Measurements from ENCODE around the gene EN2.
"Not testable (repeated sequence)": the region's sequence is repeated elsewhere in the genome, so short reads cannot be mapped to it uniquely, and the experiment has no call there.

Gene EN2

DNA sequence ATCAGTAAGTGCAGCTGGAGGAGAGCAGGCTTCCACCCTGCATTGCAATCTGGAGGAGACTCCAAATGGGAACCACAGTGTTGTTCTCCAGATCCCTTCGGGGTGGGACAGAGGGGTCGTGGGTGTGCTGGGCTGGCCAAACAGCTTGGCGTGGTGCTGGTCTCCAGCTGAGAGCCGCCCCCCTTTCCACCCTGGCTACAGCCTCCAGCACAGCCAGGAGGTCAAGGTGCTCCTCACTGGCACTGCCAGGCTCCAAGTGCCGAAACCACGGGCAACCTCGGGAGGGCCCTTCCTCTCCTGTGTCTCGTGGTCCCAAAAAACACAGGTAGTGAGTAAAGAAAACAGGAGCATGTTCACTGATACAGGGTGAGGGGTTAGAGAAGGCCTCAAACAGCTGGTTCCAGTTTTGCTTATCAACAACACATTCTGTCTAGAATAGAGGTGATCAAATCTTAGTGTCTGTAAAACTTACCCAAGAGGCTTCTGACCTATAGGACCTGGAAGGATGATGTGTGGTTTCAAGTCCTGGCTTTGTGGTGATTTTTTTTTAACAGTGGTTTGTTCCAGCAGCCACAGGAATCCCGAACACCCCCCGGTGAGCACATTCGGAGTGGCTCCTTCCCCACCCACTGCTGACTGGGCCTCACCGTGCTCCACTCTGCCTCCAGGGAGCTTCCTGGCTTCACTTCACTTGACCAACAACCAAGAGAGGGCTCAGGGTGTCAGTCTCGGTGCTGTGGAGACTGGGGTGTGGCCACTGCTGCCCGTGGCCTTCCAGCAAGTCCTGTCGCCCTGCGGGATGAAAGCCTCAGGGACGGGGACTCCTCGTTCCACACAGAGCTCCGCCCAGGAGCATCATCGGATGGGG lies 31.2 kb upstream of the EN2 start:
- no peak for FAIRE-seq

DNA sequence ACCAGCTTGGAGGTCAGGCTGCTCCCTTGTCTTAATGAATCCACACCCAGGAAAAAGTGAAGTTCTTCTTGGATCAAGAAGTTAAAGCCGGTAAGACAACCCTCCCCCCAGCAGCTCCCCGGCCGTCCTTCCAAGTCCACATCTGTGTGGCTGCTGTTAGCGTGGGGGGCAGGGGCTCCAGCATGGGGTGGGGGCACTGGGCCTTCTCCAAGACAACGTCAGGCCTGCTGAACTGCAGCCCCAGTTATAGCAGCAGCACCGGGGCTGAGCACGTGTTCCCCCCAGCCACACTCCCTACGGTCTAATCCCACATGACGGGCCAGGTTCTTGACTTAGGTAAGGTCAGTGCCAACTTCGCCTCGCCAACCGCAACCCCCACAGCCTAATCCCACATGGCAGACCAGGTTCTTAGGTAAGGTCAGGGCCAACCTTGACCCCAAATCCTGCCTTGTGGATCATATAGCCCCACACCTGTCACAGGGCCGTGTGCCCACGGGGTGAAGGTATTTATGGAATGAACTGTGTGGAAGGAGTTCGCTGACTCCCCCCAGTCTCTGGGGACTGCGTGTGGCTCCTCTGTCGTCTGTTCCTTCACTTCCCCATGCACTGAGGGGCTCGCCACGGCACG lies 30.4 kb upstream of the EN2 start:
- FAIRE-seq, result no peak

DNA sequence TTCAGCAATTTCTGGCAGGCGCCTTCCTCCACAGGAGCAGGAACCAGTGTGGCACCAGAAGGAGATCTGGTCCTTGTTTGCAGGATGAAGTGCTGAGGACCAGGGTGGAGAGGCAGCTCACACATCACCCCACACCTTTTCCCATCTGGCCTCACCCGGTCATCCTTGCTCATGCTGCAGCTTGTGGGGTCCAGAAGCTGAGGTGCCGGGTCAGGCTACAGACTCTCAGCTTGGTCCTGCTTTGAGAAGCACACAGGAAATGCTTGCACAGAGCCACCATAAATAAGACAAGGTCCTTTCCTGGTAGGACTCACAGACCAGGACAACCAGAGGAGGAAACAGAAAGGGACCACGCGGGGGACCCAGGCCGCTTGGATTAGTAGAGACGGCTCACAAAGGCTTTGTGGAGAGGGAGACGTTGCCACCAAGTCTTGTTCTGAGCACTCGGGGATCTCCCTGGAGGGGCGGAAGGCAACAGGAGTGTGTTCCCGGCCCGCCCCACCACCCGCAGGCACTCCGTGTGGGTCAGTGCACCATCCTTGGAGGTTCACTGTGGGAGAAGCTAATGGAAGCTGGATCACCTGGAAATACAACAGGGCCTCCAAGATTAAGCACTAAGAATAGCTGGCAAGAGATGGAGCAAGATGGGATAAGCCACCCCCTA lies 29.6 kb upstream of the EN2 start:
- no peak for FAIRE-seq

DNA sequence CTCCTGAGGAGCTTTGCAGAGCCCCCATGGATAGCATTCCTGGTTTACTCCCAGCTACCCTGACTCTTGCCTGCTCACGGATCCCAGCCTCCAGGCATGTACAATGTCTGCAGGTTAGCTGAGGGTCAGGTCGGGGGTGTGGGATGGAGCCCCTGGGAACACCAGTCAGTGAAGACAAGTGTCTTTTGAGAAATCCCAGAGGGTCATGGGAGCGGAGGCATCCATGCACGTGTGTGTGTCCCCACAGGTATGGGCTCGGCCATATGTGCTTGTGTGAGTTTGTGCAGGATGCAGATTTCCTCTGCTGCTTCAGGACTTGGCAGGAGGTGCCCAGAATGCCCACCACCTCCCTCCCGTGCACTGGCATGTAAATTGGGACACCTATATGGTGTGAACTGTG lies 28.3 kb upstream of the EN2 start:
- no peak for FAIRE-seq

DNA sequence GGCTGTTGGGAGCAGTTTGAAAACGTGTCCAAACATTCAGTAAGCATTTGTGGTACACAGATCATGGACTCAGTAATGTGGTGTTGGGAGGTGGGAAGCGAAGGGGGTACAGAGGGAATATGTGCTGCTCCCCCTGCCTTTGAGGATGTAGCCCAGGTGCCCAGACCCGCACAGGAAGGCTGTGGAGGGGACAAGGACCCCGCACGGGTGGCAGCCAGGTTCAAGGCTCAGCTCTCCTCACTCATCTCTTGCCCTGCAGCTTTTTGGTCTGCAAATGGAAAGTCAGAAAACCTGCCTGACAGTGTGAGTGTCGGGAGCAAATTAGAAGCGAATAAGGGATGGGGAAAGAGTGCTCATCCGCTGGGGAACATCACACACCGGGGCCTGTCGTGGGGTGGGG lies 27.3 kb upstream of the EN2 start:
- no peak for FAIRE-seq

DNA sequence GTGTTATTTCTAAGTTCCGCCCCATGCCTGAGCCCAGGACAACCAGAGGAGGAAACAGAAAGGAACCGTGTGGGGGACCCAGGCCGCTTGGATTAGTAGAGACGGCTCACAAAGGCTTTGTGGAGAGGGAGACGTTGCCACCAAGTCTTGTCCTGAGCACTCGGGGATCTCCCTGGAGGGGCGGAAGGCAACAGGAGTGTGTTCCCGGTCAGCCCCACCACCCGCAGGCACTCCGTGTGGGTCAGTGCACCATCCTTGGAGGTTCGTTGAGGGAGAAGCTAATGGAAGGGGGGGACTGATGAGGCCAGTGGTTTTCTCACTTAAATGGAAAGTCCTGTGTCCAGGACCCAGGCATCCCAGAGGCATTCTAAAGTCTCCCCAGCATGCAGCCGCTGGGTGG lies 26.7 kb upstream of the EN2 start:
- no peak for FAIRE-seq

DNA sequence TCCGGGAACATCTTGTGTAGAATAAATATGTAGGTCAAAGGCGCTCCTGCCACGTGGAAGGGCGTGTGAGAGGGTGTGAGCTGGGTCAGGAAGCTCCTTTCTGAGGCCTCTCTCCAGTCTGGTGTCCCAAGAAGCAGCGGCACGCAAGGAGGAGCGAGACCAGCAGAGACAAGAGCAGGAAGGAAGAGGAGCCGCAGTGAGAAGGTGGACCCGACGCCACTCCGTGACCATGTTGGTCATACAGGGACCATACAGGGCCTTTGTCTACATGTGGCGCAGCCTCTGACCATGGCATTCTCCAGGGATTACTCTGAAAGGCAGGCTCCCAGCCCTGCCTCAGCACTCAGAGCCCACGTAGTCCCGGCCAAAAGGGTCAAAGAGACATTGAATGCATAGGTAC lies 26.2 kb upstream of the EN2 start:
- no peak for FAIRE-seq

DNA sequence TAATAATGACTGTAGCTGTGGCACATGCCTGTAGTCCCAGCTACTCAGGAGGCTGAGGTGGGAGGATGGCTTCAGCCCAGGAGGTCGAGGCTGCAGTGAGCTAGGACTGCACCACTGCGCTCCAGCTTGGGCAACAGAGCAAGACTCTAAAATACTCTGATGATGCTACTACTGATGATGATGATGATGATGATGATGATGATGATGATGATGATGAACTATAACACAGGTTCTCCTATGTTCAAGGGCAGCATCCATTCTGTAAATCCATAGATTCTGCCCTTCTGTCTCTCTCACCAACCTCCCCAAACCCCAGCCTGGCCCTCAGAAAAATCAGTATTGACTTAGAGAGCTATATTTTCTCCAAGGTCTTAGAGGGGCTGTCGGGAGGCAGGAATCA lies 22.8 kb upstream of the EN2 start:
- no peak for FAIRE-seq

DNA sequence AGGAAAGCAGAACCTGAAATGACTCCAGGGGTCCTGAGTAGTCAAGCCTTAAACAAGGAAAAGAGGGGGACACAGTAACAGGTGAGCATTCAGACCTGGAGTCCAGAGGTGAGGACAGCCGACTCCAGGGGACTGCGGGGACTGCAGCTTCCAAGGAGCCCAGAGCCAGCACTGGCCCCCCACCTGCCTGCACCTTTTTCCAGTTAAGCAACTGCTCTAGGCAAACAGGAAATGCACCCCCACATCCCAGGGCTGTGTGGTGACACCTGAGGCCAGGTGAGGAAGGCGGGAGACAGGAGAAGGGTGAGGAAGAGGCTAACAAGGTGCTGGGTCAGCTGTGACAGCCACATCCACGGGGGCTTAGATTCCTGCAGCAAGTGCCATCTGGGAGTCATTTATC lies 20.1 kb upstream of the EN2 start:
- no peak for FAIRE-seq

DNA sequence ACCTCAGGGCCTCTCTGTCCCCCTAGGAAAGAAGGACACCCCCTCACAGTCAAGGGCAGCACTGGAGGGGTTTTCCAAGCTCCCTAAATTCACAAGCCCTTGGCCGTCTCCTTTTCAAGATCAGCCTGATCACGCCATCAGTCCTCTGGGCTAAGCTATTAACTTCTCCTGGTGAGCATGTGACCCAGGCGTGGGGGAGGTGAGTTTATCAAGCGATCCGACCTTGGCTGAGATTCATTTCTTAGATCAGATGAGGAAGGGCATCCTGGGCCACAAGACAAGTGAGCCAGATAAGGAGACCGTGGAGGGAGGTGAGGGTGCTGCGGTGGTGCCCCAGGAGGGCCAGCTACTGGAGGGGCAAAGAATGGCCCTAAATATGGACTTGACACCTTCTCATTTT lies 19.2 kb upstream of the EN2 start:
- FAIRE-seq, result no peak

DNA sequence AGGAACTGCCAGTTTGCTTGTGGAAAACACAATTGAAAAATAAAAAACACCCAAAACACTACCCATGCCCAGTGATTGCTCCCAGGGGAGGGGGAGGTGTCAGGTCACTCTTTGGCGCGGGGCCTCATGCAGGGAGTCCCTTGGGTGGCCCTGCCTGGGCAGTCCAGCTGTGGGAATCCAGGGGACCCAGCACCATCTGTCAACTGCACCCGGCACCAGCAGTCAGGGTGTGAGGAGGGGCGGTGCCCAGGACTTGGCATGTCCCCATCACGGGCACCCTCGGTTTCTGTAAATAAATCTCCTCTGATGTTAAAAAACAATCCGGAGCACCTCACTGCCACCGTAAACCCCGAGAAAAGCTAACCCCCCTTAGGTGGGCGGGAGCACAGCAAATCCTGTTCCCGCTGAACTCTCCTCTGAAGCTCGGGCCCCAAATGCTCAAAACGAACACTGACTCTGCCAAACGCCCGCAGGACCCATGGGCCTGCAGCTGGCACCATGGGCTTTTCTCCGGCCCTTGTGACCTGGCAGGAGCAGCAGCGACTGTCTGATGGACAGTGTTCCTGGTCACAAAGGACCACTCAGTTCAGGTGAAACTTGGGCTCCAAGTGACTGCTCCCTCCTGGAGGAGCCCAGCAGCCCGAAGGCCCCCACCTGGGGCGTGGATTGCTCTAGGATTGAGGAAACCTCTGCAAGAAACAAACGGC lies 18.5 kb upstream of the EN2 start:
- no peak for FAIRE-seq

DNA sequence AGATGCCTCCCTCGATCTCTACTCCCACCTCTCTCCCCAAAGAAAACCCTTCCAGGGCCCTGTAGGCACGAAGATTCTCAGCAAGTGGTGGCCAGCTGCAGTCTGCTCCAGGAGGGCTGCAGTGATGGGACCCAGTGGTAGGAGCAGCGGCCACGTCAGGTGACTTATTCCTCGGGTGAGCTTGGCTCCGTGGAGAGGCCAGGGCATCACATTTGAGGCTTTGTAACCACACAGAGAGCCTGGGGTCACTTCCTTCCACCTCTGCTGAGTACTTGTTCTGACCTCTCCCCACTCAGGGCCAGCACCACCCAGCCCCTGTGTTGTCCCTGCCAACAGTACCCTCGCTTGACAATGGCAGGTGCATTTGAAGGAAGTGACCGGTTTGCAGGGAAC lies 17.9 kb upstream of the EN2 start:
- no peak for FAIRE-seq

DNA sequence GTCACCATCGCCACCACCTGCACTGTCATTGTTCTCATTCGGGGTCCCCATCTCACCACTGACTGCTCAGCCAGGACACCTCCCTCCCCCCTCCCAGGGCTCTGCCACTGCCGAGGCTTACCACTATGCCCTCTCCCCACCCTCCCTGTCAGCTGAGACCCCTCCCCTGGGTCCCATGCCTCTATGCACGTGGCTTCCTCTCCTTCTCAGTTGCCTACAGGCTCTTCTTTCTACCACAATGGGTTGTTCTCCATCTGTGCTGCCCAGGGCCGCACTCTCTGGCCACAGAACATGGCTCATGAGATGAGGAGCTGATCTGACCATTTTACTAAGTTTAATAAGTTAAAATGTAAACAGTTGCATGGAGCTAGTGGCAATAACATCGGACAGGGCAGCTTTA lies 16.1 kb upstream of the EN2 start:
- no peak for FAIRE-seq

DNA sequence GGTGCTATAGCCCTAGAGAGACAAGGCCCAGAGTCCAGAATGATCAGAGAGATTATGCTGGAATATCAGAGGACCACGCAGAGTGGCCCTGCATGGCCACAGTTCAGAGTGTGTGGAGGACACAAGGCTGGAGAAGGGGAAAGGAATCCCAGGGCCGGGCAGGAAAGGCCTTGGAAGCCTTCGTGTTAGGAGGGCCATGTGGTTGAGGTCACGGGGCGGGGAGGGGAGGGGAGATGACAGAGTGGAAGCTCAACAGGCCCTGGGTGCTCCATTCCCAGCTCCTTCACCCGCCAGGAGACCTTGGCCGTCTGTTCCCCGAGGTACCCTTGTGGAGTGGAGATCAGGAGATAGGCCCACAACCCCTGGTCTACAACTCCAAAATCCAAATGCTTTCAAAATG lies 13.2 kb upstream of the EN2 start:
- no peak for FAIRE-seq

DNA sequence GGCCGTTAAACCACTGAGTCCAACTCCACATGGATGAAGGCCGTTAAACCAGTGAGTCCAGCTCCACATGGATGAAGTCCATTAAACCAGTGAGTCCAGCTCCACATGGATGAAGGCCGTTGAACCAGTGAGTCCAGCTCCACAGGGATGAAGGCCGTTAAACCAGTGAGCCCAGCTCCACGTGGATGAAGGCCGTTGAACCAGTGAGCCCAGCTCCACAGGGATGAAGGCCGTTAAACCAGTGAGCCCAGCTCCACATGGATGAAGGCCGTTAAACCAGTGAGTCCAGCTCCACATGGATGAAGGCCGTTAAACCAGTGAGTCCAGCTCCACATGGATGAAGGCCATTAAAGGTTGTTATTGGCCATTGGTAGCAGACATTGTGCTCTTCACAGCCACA lies 12.3 kb upstream of the EN2 start:
- FAIRE-seq, result not testable (repeated sequence)

DNA sequence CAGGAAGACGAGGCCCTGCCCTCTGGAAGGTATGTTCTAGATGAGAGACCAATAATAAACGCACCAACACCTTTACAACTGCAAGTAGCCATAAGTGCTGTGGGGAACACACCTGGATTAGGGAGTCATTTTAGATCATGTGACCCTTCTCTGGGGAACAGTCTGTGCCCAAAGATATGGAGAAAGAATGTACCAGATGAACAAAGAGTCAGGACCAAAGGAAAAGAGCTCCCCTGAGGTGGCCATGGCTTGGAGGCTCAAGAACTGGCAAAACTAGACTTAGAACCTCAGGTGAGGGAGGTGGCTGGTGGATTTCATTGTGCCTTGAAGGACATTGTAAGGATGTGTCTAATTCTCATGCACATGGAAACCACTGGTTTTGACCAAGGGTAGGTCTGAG lies 10.3 kb upstream of the EN2 start:
- FAIRE-seq, result no peak

DNA sequence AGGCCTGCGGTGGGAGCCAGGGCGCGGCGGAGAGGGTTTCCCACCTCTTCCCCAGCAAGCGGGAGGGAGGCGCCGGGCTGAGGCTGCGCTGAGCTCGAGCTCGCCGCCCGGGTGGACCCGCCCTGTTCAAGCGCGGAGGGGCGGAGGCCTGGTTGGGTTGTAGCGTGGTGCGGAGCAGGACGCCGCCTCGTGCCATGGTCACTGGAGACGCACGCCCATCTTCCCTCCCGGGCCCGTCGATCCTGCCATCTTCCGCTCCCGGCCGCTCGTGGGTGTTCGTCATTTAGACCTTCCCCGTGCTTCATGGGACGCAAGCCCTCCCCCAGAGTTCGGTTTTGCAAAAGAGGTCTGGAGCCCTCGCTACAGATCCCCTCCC lies 9.3 kb upstream of the EN2 start:
- FAIRE-seq, result no peak

DNA sequence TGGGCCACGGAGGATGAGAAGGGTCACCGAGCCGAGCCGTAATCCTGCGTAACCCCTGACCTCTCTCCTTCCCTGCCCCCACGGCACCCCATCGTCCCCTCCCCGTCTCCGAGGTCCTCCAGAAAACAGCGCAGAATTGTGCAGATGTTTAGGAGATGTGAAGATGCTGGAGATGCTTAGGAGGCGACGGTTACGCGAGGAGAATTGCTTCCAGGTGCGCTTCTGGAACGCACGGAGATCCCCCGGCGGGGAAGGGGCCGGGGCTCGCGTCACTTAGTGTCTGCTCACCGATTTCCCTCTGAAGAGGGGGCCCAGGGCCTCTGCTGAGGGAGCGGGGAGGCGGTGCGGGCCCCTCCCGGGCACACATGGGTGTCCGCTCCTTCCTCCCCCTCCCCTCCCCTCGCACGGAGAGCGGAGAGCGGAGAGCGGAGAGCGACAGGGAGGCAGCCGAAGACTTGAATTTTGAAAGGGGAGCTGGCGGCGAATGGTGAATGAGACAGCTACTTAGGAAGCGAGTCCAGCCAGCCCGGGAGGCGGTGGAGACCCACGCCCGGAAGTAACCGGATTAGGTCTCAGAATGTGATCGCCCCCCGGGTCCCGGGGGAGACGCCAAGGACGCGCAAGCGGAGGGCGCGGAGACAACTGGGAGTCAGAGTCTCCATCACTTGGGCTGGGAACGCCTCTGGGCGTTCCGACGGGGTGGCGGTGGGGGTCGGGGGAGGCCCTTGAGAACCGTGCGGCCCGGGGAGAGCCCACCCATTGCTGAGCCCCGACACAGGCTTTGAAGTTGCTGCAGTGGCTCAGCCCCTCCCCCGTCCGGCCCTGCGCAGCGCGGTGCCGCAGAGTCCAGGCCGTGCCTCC lies 8.7 kb upstream of the EN2 start:
- no peak for FAIRE-seq

DNA sequence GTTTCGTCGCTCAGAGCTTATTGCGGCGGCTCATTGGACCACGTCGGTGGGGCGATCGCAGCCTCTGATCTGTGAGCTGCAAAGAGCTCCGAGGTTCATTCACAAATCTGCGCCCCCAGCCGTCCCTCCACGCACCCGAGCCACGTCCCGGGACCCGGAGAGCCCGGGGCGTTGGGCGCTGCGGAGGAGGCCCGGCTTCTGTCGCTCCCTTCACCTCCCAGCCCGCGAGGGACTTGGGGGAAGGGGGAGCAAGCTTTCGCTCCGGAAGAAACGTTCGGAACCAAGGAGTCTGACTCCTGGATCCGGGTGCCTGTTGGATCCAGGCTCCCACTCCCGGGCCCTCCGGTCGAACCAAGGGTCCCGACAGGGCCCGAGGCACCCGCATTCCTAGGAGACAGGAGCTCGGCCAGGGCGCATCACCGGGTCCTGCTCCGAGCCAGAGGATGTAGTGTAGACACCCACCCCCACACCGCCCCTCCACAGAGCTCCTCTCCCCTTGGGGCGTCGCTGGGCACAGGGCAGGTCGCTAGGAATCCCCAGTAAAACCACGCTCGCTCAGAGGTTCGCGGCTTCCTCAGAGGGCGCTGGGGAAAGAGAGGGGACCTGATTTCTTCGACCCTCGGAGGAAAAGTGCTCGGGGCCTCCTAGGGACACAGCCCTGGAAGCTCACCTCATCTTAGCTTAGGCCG lies 7.9 kb upstream of the EN2 start:
- FAIRE-seq, result no peak

DNA sequence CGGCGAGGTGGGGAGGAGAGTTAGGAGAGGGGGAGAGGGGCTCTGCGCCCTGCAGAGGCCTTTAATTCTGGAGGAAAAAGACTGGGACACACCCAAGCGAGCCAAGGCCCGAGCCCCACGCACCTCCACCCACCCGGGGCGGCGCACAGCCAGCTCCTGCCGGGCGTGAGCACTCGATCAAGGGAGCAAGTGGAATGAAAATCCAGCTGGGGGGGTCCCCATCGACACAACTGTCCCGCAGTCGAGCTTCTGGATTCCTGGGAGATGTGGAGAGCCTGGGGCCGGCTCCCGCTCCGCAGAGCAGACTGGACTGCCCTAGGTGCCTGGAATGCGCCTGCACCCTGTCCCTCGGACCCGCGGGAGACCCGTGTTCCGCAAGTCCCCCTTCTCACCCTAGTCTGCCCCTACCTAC lies 7.4 kb upstream of the EN2 start:
- no peak for FAIRE-seq

DNA sequence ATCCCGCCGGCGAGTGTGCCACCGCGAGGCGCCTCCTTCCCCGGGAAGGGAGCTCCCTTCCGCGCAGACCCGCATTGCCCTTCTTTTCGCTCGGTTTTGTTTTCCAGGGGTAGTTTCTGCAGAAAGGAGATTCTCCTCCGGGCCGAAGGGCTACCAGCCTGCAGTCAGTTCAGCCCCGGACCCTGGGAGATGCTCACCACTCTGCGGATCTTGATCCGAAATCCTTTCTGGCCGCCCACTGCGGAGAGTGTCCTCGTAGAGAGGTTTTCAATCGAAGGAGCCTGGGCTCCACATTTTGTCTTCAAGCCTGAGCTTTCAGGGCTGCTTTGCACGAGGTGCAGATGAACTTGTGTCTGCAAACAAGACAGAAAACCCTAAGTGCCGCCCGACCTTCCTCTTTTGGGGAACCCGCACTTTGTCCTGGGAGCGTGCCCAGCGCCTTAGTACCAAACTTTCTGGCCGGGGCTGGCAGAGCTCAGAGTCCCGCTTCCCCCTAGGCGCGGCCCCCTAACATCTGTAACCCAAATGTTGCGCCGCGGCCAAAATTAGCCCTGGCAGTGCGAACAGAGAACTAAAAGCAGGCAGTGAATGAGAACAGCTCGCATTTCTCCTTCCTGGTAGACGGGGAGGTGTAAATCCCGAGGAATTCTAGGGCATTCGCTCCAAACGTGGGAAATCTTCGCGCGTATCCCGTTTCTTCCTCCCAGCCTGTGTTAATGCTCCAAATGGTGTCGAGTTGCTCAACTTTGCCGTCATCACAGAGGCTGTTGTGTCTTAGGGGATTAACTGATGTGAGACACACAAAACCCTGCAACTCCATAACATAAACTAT lies 6.7 kb upstream of the EN2 start:
- FAIRE-seq, result no peak
